ENCODE results near the gene BNIPL. TPM values are rescaled to one million over a fixed set of nuclear protein-coding genes. Genes with fewer than 3 reads are reported as not detected.

Gene BNIPL
- total RNA-seq, 2 donors from 2014 or later, result 0.42 to 0.57 TPM

- no peak for ATAC-seq
- H3K9me3 ChIP-seq (ENCODE audit: control insufficient read depth, low read length, poor library complexity, severe bottlenecking), result no peaks in the 10 kb centered on the region
- peak overlapping the region; percentile 99 for H3K27ac Mint-ChIP-seq
- H3K4me3 Mint-ChIP-seq, result no peak overlapping the region
- no peaks in the 10 kb centered on the region for H3K27me3 Mint-ChIP-seq
- peaks cover 9% of the 10 kb centered on the region for H3K36me3 Mint-ChIP-seq (ENCODE audit: low read depth)
- DNase-seq, result no peak
- H3K4me1 Mint-ChIP-seq, result peaks cover 59% of the 10 kb centered on the region
Observed at GRCh38 chr1:151051356-151052009, 15.1 kb downstream of the BNIPL start.

- no peak for ATAC-seq
- Mint-ChIP-seq H3K27me3 (no peaks in the 10 kb centered on the region), H3K4me3 (peak overlapping the region; percentile 98), H3K36me3 (ENCODE audit: low read depth) (peaks cover 29% of the 10 kb centered on the region), H3K27ac (peak overlapping the region; percentile 99), H3K4me1 (peaks cover 62% of the 10 kb centered on the region)
- DNase-seq, result no peak
- no peaks in the 10 kb centered on the region for H3K9me3 ChIP-seq (ENCODE audit: control insufficient read depth, low read length, poor library complexity, severe bottlenecking)
Observed at GRCh38 chr1:151054971-151055547, 18.7 kb downstream of the BNIPL start.

- ATAC-seq, result no peak
Observed at GRCh38 chr1:151055581-151055980, 19.2 kb downstream of the BNIPL start.

GRCh38 chr1:151056149-151056548 is 19.8 kb downstream of the BNIPL start:
- peak overlapping the region; percentile 98 for H3K4me3 Mint-ChIP-seq
- DNase-seq (no peak), ATAC-seq (peak; percentile 48)
- peaks cover 67% of the 10 kb centered on the region for H3K4me1 Mint-ChIP-seq
- H3K27me3 Mint-ChIP-seq, result no peaks in the 10 kb centered on the region
- peak overlapping the region; percentile 99 for H3K27ac Mint-ChIP-seq
- peaks cover 29% of the 10 kb centered on the region for H3K36me3 Mint-ChIP-seq (ENCODE audit: low read depth)
- H3K9me3 ChIP-seq (ENCODE audit: control insufficient read depth, low read length, poor library complexity, severe bottlenecking), result no peaks in the 10 kb centered on the region

More at GRCh38 chr1:151055581-151055980, 19.2 kb downstream of the BNIPL start:
- H3K9me3 ChIP-seq (ENCODE audit: control insufficient read depth, low read length, poor library complexity, severe bottlenecking), result no peaks in the 10 kb centered on the region
- no peak for DNase-seq
- Mint-ChIP-seq H3K27ac (peak overlapping the region; percentile 99), H3K4me1 (peaks cover 66% of the 10 kb centered on the region), H3K27me3 (no peaks in the 10 kb centered on the region), H3K4me3 (peak overlapping the region; percentile 98), H3K36me3 (ENCODE audit: low read depth) (peaks cover 29% of the 10 kb centered on the region)

- H3K27ac Mint-ChIP-seq, result peak overlapping the region; percentile 99
- H3K4me3 Mint-ChIP-seq, result peak overlapping the region; percentile 98
- H3K36me3 Mint-ChIP-seq (ENCODE audit: low read depth), result peaks cover 29% of the 10 kb centered on the region
- ATAC-seq, result no peak
- peaks cover 56% of the 10 kb centered on the region for H3K4me1 Mint-ChIP-seq
- H3K9me3 ChIP-seq (ENCODE audit: control insufficient read depth, low read length, poor library complexity, severe bottlenecking), result no peaks in the 10 kb centered on the region
- H3K27me3 Mint-ChIP-seq, result no peaks in the 10 kb centered on the region
- no peak for DNase-seq
Observed at GRCh38 chr1:151058692-151059091, 22.3 kb downstream of the BNIPL start.

GRCh38 chr1:151059109-151060006 is 23.0 kb downstream of the BNIPL start, which contains the start of gene CDC42SE1:
TSS of gene CDC42SE1 (minus strand) at chr1:151059622. CDS start at chr1:151055730, 3,892 bp downstream.
- H3K27me3 Mint-ChIP-seq, result no peaks in the 10 kb centered on the region
- peak; percentile 76 to 78 (median 76) for DNase-seq
- peak; percentile 82 for ATAC-seq
- H3K9me3 ChIP-seq (ENCODE audit: control insufficient read depth, low read length, poor library complexity, severe bottlenecking), result no peaks in the 10 kb centered on the region
- peaks cover 27% of the 10 kb centered on the region for H3K36me3 Mint-ChIP-seq (ENCODE audit: low read depth)
- peak within 1 kb of the TSS; percentile 99 for H3K27ac Mint-ChIP-seq
- peaks cover 53% of the 10 kb centered on the region for H3K4me1 Mint-ChIP-seq
- peak within 1 kb of the TSS; percentile 98 for H3K4me3 Mint-ChIP-seq

- H3K36me3 Mint-ChIP-seq (ENCODE audit: low read depth), result peaks cover 22% of the 10 kb centered on the region
- H3K4me1 Mint-ChIP-seq, result peaks cover 46% of the 10 kb centered on the region
- H3K27me3 Mint-ChIP-seq, result no peaks in the 10 kb centered on the region
- no peak for DNase-seq
- peak within 1 kb of the TSS; percentile 98 for H3K4me3 Mint-ChIP-seq
- H3K27ac Mint-ChIP-seq, result peak within 1 kb of the TSS; percentile 99
- ATAC-seq, result no peak
- H3K9me3 ChIP-seq (ENCODE audit: control insufficient read depth, low read length, poor library complexity, severe bottlenecking), result no peaks in the 10 kb centered on the region
Observed at GRCh38 chr1:151060007-151060656, 23.7 kb downstream of the BNIPL start, which contains the start of gene MLLT11. TSS of gene MLLT11 (plus strand) at chr1:151060397. CDS start at chr1:151067225, 6,828 bp downstream.

- Mint-ChIP-seq H3K36me3 (ENCODE audit: low read depth) (peaks cover 24% of the 10 kb centered on the region), H3K27ac (peak overlapping the region; percentile 99), H3K27me3 (no peaks in the 10 kb centered on the region), H3K4me1 (peaks cover 42% of the 10 kb centered on the region), H3K4me3 (peak overlapping the region; percentile 98)
- H3K9me3 ChIP-seq (ENCODE audit: control insufficient read depth, low read length, poor library complexity, severe bottlenecking), result no peaks in the 10 kb centered on the region
- DNase-seq (no peak), ATAC-seq (no peak)
Observed at GRCh38 chr1:151060657-151061421, 24.5 kb downstream of the BNIPL start.

GRCh38 chr1:151061704-151062103 is 25.3 kb downstream of the BNIPL start:
- H3K27ac Mint-ChIP-seq, result no peak overlapping the region
- no peak overlapping the region for H3K4me3 Mint-ChIP-seq
- peaks cover 21% of the 10 kb centered on the region for H3K36me3 Mint-ChIP-seq (ENCODE audit: low read depth)
- no peak for ATAC-seq
- no peak for DNase-seq
- H3K9me3 ChIP-seq (ENCODE audit: control insufficient read depth, low read length, poor library complexity, severe bottlenecking), result no peaks in the 10 kb centered on the region
- H3K27me3 Mint-ChIP-seq, result no peaks in the 10 kb centered on the region
- peaks cover 33% of the 10 kb centered on the region for H3K4me1 Mint-ChIP-seq

- H3K27me3 Mint-ChIP-seq, result no peaks in the 10 kb centered on the region
- no peak overlapping the region for H3K4me3 Mint-ChIP-seq
- no peaks in the 10 kb centered on the region for H3K9me3 ChIP-seq (ENCODE audit: control insufficient read depth, low read length, poor library complexity, severe bottlenecking)
- H3K36me3 Mint-ChIP-seq (ENCODE audit: low read depth), result peaks cover 13% of the 10 kb centered on the region
- DNase-seq (no peak), ATAC-seq (no peak)
- no peak overlapping the region for H3K27ac Mint-ChIP-seq
- H3K4me1 Mint-ChIP-seq, result peaks cover 28% of the 10 kb centered on the region
Observed at GRCh38 chr1:151062741-151063371, 26.5 kb downstream of the BNIPL start.

- H3K27me3 Mint-ChIP-seq, result no peaks in the 10 kb centered on the region
- DNase-seq (no peak), ATAC-seq (no peak)
- H3K4me3 Mint-ChIP-seq, result no peak overlapping the region
- peaks cover 18% of the 10 kb centered on the region for H3K4me1 Mint-ChIP-seq
- H3K27ac Mint-ChIP-seq, result no peak overlapping the region
- H3K9me3 ChIP-seq (ENCODE audit: control insufficient read depth, low read length, poor library complexity, severe bottlenecking), result no peaks in the 10 kb centered on the region
- H3K36me3 Mint-ChIP-seq (ENCODE audit: low read depth), result peaks cover 2% of the 10 kb centered on the region
Observed at GRCh38 chr1:151065089-151065645, 28.8 kb downstream of the BNIPL start.

All from T-helper 17 cell (primary cell).